A204.1 (cell line): Measurements from ENCODE around the gene MAPK12.
"Not testable (repeated sequence)": the region's sequence is repeated elsewhere in the genome, so short reads cannot be mapped to it uniquely, and the experiment has no call there.

Experiments
- FAIRE-seq: peaks from 2 replicates; lab custom pipeline; 2012; peaks lifted over from hg19 to GRCh38; lab: Jason Lieb, UNC

The MAPK12 gene

GRCh38 chr22:50281957-50282356 is 20.5 kb upstream of the MAPK12 start:
- no peak for FAIRE-seq

- no peak for FAIRE-seq
Measured at GRCh38 chr22:50281384-50281760, 19.9 kb upstream of the MAPK12 start.

- FAIRE-seq: no peak
Measured at GRCh38 chr22:50280708-50281383, 19.4 kb upstream of the MAPK12 start.

GRCh38 chr22:50280022-50280707 is 18.7 kb upstream of the MAPK12 start:
- FAIRE-seq: no peak

GRCh38 chr22:50278956-50279619 is 17.6 kb upstream of the MAPK12 start:
- FAIRE-seq: no peak

DNA sequence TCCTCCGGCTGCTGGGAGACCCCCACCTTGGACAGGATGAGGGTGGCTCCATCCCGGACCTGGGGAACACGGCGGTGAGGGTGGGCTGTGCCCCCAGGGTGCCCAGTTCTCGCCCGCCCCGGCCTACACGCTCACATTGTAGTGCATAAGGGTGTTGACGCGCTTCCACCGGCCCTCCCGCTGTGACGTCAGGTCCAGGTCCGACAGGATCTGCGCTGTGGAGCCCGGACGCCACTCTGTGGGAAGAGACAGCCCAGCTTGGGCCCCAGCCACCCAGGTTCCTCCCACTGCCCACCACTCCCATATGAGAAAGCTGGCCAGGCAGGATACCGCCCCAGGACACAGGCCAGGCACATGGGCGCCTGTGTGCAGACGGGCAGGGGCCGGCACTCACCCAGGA is 17.0 kb upstream of the MAPK12 start:
- no peak for FAIRE-seq

GRCh38 chr22:50277761-50278160 is 16.3 kb upstream of the MAPK12 start:
- FAIRE-seq: no peak

- no peak for FAIRE-seq
Measured at GRCh38 chr22:50276143-50276542, 14.7 kb upstream of the MAPK12 start.

DNA sequence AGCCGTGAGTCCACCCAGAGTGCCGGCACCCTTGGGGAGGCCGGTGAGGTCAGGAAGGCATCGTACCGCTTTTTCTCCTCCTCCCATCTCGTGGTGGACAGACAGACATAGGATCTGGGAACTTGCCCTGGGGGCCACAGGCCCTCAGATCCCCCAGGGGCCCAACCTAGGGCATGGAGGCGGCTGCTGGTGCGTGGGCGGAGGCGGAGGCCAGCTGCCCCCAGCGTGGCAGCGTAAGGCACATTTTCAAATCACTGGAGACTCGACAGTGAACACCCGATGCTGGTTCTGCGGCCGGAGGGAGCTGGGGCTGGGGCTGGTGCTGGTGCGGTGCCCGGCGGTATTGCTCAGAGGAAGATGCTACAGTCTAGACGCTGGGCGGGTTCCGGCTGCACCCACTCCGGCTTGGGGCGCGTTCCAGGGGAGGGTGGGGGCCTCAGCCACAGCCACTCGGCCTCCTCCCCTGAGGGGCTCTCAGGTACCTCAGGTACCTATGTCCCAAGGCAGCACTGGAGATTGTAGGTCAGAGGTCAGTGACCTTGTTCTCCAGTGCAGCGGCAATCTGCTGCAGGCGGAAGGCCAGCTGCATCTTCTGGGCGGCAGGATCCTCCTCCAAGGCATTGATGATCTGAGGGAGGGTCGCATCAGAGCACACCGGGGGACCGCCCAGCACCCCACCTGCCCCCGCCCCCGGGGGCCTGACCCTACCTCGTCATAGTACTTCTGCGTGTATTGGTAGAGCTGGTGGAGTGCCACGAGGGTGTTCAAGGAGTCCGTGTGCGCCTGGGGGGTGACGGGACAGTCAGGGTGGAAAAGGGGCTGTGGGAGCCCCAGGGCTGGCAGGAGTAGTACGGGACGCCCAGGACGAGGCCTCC is 13.9 kb upstream of the MAPK12 start:
- no peak for FAIRE-seq

DNA sequence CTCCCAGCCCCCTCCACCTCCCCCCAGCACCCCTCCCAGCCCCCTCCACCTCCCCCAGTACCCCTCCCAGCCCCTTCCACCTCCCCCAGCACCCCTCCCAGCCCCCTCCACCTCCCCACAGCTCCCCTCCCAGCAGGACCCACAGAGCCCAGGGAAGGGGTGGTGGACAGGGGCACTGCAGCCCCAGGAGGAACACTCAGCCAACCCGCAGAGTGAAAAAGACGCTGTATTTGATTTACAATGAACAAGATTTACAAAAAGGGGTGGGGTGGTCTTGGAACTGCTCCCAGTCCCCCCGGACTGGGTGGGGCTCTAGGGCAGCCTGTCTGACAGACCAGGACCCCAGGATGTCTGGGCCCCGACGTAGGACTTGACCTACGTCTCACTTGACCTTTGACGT is 13.3 kb upstream of the MAPK12 start:
- no peak for FAIRE-seq

GRCh38 chr22:50274311-50274710 is 12.8 kb upstream of the MAPK12 start:
- FAIRE-seq: no peak

GRCh38 chr22:50273781-50274180 is 12.3 kb upstream of the MAPK12 start:
- not testable (repeated sequence) for FAIRE-seq

DNA sequence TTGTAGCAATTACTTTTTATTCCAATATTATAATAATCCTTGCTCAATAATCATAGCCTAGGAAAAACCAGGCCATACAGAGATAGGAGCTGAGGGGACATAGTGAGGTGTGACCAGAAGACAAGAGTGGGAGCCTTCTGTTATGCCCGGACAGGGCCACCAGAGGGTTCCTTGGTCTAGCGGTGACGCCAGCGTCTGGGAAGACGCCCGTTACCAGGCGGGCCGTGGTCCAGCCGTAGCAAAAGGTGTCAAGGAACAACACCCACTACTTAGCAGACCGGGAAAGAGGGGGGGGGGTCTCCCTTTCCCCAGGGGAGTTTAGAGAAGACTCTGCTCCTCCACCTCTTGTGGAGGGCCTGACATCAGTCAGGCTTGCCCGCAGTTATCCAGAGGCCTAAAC is 11.9 kb upstream of the MAPK12 start:
- not testable (repeated sequence) for FAIRE-seq

GRCh38 chr22:50272044-50272802 is 10.7 kb upstream of the MAPK12 start:
- no peak for FAIRE-seq

- no peak for FAIRE-seq
Measured at GRCh38 chr22:50271519-50271970, 10.1 kb upstream of the MAPK12 start.

GRCh38 chr22:50270666-50271394 is 9.3 kb upstream of the MAPK12 start:
- no peak for FAIRE-seq

DNA sequence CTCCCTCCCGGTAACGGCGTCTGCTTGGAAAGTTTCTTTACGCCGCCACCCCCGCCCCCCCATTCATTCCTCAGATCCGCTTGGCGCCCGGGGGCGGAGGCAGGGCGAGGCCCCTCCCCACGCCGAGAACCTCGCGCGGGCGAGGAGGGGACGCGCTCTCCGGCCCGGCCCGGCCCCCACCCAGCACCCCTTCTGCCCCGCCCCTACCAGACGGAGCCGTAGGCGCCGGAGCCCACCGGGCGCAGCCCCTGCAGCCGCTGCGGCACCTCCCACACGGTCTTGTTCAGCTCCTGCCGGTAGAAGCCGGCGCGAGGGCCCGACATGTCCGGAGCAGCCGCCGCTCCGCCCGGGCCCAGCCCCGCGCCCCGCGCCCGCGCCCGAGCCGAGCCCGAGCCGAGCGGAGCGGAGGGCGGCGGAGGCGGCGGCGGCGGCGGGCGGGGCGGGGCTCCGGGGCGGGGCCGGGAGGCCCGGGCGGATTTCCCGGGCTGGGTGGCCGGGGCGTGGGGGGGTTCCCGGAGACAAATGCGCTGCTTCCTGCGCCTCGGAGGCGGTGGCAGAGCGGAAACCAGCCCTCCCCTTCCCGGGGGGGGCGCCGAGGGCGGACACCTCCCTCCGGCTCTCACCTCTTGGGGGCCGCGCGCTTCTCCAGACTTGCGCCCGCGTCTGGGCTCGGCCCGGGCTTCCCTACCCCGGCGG is 8.6 kb upstream of the MAPK12 start, which contains the start of gene MAPK11:
Gene MAPK11 (minus strand): TSS at position 411 of the 696 bp plus-strand sequence. CDS start 88 bp downstream, at position 323.
- FAIRE-seq: no peak

GRCh38 chr22:50269573-50269969 is 8.1 kb upstream of the MAPK12 start:
- FAIRE-seq: no peak

DNA sequence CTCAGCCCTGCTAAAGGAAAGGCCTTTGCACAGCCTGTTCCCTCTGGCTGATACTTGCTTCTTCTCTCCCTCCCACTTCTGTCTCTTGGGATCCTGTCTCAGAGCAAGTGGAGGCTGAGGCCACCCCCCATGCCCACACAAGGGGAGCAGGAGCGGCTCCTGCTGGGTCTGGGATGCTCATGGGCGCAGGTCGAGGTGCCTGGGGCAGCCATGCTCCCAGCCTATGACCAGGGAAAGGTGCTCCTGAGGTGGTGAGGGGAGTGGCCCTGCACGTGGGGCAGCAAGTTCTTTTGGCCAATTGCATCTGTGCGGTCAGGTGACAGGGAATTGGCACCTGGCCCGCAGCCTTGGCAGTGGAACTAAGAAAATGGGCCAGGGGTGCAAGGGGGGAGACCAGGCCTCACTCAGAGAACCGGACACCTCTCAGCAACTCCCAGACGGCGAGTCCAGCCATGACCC is 7.2 kb upstream of the MAPK12 start:
- no peak for FAIRE-seq
